K562 treated with DMSO at 1 percent for 4 hours (cell line): Measurements from ENCODE around the gene FLYWCH1. TPM values are rescaled to one million over a fixed set of nuclear protein-coding genes. Genes with fewer than 3 reads are reported as not detected.

Experiments
- total RNA-seq: library from RNA; unstranded; fragments of 300-600 nt; gene quantifications from 2 replicates; pipeline ENCODE4 v1.2.3, GENCODE V29; 2022; ENCODE audit not compliant: insufficient read depth

Gene FLYWCH1, protein sequence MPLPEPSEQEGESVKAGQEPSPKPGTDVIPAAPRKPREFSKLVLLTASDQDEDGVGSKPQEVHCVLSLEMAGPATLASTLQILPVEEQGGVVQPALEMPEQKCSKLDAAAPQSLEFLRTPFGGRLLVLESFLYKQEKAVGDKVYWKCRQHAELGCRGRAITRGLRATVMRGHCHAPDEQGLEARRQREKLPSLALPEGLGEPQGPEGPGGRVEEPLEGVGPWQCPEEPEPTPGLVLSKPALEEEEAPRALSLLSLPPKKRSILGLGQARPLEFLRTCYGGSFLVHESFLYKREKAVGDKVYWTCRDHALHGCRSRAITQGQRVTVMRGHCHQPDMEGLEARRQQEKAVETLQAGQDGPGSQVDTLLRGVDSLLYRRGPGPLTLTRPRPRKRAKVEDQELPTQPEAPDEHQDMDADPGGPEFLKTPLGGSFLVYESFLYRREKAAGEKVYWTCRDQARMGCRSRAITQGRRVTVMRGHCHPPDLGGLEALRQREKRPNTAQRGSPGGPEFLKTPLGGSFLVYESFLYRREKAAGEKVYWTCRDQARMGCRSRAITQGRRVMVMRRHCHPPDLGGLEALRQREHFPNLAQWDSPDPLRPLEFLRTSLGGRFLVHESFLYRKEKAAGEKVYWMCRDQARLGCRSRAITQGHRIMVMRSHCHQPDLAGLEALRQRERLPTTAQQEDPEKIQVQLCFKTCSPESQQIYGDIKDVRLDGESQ
- total RNA-seq = 33.1 and 37.0 TPM in 2 replicates

DNA sequence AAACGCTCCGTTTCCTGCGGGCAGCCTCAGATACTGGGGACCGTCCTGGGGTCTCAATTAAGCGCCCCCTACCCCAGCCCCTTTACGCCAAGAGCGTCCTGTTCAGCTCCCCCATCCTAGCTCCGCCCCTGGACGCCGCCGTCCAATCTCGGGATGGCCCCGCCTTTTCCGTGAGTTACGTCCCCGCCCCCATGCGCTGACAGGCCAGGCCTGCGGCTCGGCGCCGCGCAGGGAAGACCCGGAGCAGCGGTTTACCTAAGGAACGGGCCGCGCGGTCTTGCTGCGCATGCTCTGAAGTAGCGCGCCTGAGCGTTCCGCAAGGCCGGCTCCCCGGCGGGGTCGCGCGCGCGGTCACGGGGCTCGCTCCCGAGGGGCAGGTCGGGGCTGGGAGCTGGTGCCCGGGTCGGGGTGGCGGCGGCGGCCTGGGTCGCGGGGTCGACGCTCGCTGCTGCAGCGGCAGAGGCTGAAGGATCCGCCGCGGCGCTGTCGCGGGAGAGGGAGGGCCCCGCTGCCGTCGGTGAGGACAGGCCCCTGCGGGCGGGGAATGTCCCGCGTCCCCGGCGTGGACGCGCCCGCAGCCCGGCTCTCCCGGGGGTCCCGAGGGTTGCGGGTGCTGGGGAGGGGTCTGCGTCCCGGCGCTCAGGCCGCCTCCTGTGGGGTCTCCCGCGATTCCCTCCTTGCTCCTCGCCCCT, at the start of gene FLYWCH1:
Gene FLYWCH1, plus strand, starts transcription at position 294 of the 692 bp plus-strand sequence. CDS start 17,755 bp downstream, outside the sequence.

DNA sequence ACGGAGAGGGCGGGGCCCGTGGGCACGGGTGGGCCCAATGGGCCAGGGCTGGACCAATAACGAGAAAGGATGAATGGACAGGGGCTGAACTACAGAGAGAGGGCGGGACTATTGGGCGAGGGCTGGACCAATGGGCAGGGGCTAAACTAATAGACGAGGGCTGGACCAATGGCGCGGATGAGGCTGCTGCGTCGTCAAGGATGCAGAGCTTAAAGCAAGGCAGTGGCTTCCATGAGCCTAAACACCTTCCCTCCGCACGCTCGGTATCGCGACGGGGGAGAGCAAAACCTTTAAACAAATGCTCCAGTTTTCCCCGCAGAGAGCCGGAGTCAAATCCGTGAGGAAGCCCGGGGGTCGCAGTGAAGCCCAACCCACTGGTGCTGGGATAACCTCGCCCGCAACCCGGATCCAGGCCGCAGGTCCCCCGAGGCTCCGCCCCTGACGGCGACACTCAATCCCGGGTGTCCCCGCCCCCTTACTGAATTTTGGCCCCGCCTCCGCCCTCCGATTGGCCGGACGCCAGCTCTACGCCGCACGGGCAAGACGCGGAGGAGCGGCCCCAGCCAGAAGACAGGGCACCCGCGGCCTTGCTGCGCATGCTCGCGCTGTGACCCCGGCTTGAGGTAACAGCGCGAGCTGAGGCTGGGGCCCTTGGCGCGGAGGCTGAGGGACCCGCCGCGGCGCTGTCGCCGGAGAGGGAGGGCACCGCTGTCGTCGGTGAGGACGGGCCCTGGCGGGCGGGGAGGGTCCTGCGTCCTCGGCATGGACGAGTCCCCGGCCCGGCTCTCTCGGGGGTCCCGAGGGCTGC, 28.9 kb upstream of the FLYWCH1 start, which contains the start of gene FLYWCH2:
Gene FLYWCH2, plus strand, starts transcription at position 566 of the 808 bp plus-strand sequence. CDS start 13,235 bp downstream, outside the sequence.

DNA sequence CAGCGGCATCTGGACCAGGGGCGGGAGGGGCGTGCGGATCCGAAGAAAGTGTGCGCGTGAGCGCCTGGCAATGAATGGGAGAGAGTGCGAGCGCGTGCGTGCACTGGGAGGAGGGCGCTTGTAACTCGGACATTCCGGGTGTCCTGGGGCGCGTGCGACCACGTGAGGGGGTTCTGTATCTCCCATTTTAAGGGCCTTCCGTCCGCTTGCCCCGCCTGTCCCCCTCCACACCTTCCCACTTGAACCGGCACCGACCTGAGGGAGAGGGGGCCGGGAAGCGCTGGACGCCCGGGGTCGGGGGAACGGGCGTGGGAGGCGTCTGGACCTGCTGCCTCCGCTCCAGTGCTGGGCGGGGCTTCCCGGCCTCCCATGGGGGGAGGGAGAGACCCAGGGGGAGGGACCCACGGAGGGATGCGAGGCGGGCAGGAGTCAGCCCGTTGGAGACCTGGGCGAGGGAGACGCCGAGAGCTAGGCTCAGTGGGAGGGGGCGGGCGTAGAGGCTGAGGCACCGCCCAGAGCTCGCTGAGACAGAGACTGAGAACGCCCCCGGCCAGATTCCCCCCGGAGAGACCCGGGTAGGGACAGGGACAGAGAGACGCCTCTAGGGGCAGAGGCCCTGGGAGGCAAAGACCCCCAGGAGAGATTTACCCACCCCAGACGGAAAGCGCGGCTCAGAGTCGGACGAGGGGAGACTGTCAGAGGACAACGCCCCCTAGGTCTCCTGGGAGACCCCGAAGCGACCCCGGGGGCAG, 52.2 kb downstream of the FLYWCH1 start, which contains the start of gene KREMEN2:
Gene KREMEN2, plus strand, starts transcription at position 553 of the 752 bp plus-strand sequence. CDS start 246 bp downstream, outside the sequence.

DNA sequence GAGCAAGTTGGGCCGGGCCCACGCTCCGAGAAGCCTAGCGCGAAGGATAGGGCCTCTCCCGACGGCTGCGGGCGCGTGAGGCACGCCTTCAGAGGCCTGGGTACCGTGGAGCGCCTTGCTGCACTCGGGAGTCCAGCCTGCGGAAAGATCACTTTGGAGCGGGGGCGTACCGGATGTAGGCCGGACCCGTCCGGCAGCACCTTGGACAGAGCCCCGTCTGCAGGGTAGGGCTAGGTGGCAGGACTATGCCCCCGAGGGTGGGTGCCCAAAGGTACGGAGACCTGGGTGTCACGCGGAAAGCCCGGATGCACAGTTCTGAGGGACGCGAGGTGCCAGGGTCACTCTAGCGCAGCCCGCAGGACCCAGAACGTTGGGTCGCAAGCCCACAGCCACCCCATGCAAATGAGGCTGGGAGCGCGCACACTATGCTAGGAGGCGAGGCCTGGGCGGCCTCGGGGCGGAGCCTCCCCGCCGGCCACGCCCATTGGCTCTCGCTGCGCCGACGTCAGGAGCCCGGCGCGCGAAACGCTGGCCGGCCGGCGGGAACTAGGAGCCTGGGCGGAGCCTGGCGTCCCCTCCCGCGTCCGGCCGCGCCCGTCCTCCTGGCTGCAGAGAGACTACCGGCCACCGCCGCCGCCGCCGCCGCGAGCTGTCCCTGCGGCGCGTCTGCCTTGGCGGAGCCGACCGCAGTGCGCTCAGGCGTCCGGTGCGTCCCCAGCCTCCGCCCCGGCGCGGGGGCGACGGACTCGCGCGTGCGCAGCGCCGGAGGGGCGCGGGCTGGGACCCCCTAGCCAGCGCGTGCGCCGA, 57.2 kb downstream of the FLYWCH1 start, which contains the start of gene PAQR4:
Gene PAQR4, plus strand, starts transcription at position 611 of the 807 bp plus-strand sequence. CDS start 327 bp downstream, outside the sequence.

DNA sequence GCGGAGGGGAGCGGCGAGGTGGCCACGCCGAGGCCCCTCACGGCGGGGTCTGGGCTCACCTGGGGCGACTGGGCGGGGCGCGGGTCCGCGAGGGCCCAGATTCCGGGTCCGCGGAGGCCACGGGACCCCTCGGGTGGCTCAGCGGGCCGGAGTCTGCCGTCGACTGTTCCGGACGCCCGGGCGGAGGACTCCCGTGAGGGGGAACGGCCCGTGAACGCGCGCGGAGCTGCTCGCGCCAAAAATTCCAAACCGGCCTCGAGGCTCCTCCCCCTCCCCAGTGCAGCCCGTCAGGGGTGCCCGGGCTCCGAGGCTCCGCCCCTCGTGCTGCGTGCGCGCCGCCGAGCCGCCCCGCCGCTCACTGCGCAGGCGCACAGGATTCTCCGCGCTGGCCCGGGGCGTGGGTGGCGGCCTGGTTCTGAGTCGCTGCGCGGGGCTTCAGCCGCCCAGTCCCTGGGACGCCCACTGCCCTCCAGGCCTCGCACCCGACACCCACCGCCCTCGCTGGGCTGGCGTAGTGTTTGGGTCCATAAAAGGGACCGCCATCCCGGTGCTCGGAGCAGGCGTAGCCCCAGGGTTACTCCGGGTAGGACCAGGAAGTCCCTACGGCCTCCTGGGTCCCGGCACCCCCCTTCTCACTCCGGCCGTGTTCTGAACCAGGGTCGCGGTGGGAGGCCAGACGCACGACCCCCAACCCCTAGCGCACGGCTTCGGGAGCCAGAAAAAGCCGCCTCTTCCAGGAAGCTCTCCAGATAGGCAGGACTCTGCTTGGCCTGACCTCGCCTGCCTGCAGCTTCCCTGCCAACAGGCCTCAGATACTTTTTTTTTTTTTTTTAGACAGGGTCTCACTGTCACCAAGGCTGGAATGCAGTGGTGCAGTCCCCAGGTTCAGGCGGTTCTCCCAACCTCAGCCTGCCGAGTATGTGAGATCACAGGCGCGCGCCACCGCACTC, 68.8 kb downstream of the FLYWCH1 start, which contains the start of gene PKMYT1:
Gene PKMYT1, minus strand, starts transcription at position 220 of the 950 bp plus-strand sequence. CDS start 789 bp downstream, outside the sequence.

Other genes with a start within 250 kb of the FLYWCH1 start
- 55.1 and 57.0 TPM in 2 replicates for gene KCTD5, start 229.4 kb upstream of the FLYWCH1 start, total RNA-seq
- gene PRSS27, start 191.7 kb upstream of the FLYWCH1 start, total RNA-seq = 0.61 and 1.9 TPM in 2 replicates
- 145 and 244 TPM in 2 replicates for gene SRRM2, start 159.3 kb upstream of the FLYWCH1 start, total RNA-seq
- 201 and 221 TPM in 2 replicates for gene ELOB, start 134.7 kb upstream of the FLYWCH1 start, total RNA-seq
- gene PRSS33, start 124.4 kb upstream of the FLYWCH1 start, total RNA-seq = not detected in 2 replicates
- gene PRSS41, start 113.5 kb upstream of the FLYWCH1 start, total RNA-seq = not detected in 2 replicates
- gene PRSS21, start 94.7 kb upstream of the FLYWCH1 start, total RNA-seq = 95.8 and 106 TPM in 2 replicates
- gene ZG16B, start 81.6 kb upstream of the FLYWCH1 start, total RNA-seq = 1.7 TPM in 1 of 2 replicates, not detected in the other
- gene PRSS22, start 53.8 kb upstream of the FLYWCH1 start, total RNA-seq = not detected in 2 replicates
- gene FLYWCH2, start 28.7 kb upstream of the FLYWCH1 start, total RNA-seq = 45.9 and 76.3 TPM in 2 replicates
- 1.1 and 2.0 TPM in 2 replicates for gene KREMEN2, start 52.3 kb downstream of the FLYWCH1 start, total RNA-seq
- gene PAQR4, start 57.4 kb downstream of the FLYWCH1 start, total RNA-seq = 15.4 and 15.7 TPM in 2 replicates
- gene PKMYT1, start 68.5 kb downstream of the FLYWCH1 start, total RNA-seq = 137 and 143 TPM in 2 replicates
- 3.2 and 4.8 TPM in 2 replicates for gene CLDN9, start 101.0 kb downstream of the FLYWCH1 start, total RNA-seq
- 0.75 and 1.1 TPM in 2 replicates for gene CLDN6, start 106.3 kb downstream of the FLYWCH1 start, total RNA-seq
- gene TNFRSF12A, start 108.4 kb downstream of the FLYWCH1 start, total RNA-seq = 18.9 and 26.6 TPM in 2 replicates
- 29.9 and 38.3 TPM in 2 replicates for gene HCFC1R1, start 112.0 kb downstream of the FLYWCH1 start, total RNA-seq
- 53.0 and 55.1 TPM in 2 replicates for gene THOC6, start 112.1 kb downstream of the FLYWCH1 start, total RNA-seq
- not detected in 2 replicates for gene BICDL2, start 125.0 kb downstream of the FLYWCH1 start, total RNA-seq
- not detected in 2 replicates for gene MMP25, start 134.6 kb downstream of the FLYWCH1 start, total RNA-seq
- 24.6 and 29.6 TPM in 2 replicates for gene IL32, start 153.7 kb downstream of the FLYWCH1 start, total RNA-seq
- not detected in 2 replicates for gene ZSCAN10, start 187.4 kb downstream of the FLYWCH1 start, total RNA-seq
- 22.9 and 23.2 TPM in 2 replicates for gene ZNF205, start 200.7 kb downstream of the FLYWCH1 start, total RNA-seq
- gene ZNF213, start 223.1 kb downstream of the FLYWCH1 start, total RNA-seq = 17.6 and 18.0 TPM in 2 replicates